Measurements from ENCODE around the gene SORCS1. TPM values are rescaled to one million over a fixed set of nuclear protein-coding genes. Genes with fewer than 3 reads are reported as not detected.

Gene SORCS1
- total and polyA plus RNA-seq, 8 donors, result 0.46 to 2.6 (median 1.6) TPM

DNA sequence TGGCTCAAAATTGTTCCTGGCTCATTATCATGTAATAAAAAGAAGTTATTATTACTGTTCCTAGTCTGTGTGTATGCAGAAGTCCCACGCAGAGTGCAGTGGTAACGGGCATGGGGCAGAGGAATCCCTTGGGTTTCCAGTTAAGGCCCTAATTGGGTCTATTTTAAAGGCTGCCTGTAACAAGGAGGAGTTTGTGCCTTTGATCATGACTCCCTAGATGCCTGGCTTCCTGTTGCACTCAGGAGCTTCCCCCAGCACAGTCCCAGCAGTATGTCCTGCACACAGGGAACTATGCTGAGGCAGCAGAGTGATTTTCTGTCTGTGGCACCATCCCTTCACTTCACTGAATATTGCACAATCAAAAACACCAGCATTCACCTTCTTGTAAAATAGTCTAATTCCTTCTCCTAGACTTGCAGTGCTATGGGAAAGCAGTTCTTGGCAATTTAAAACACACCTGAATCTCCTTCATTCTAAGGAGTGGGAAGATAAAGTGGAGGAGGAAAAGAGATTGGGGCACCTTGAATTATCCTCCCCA lies 22.9 kb downstream of the SORCS1 start:
- no peak for FAIRE-seq
- no peak for TF ChIP-seq CTCF (IDR thresholded peaks at IDR 0.05)
- Histone ChIP-seq H3K4me1 (no peaks in the 10 kb centered on the region), H3K9me3 (no peaks in the 10 kb centered on the region), H3K36me3 (no peaks in the 10 kb centered on the region), H3K27me3 (no peaks in the 10 kb centered on the region), H3K4me3 (no peak overlapping the region), H3K27ac (no peak overlapping the region)
- intact Hi-C loops (cut with DNase I), result no loop called here
- 56 to 76% methylated on average over 2 of the region's 2 CpGs for WGBS, 2 donors
- no peak for ATAC-seq
- no peak for DNase-seq

DNA sequence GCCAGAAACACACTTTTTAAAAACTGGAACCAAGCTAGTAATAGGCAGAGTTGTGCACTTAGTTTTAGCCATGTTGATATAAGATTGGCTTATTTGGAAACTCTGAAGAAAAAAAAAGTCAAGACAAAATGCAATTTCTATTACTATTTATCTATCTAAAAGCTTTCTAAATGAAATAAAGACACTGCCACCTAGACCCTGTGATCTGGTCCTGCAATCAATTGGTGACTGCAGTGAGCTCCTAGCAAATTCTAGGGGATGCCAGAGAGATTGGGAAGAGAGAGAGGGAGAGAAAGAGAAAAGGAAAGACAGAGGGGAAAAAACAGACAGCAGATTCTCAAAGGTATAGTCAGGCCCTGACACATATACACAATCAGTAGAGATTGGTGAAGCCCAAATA lies 25.3 kb downstream of the SORCS1 start:
- H3K27me3 ChIP-seq, result no peaks in the 10 kb centered on the region
- intact Hi-C loops (cut with DNase I), result no loop called here
- no peak overlapping the region for H3K4me3 ChIP-seq
- TF ChIP-seq CTCF (IDR thresholded peaks at IDR 0.05), result no peak
- H3K9me3 ChIP-seq, result no peaks in the 10 kb centered on the region
- ATAC-seq (no peak), FAIRE-seq (no peak), DNase-seq (no peak)
- H3K4me1 ChIP-seq, result no peaks in the 10 kb centered on the region
- no peak overlapping the region for H3K27ac ChIP-seq
- no peaks in the 10 kb centered on the region for H3K36me3 ChIP-seq

DNA sequence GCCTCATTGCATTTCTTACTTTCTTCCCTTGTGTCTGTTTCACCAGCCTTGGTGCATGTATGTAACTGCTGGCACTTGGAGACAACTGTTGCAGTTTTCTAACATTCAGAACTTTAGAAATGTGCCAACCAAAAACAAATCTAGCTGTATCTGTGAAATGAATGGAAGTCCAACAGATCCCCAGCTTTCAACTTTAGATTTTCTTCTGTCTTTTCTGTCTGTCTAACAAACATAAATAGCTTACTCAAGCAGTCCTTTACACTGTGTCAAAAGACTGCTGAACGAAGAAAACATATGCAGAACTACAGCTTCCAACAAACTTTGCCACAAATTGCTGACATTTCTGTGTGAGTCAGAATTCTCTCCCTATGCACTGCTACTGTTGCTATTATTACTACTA lies 30.9 kb downstream of the SORCS1 start:
- no peak for TF ChIP-seq CTCF (IDR thresholded peaks at IDR 0.05)
- H3K27ac ChIP-seq, result no peak overlapping the region
- intact Hi-C loops (cut with DNase I), result no loop called here
- H3K36me3 ChIP-seq, result no peaks in the 10 kb centered on the region
- no peak for FAIRE-seq
- H3K27me3 ChIP-seq, result peaks cover 0 to 2% (median 0%) of the 10 kb centered on the region in 4 donors
- no peaks in the 10 kb centered on the region for H3K4me1 ChIP-seq
- DNase-seq, result no peak
- H3K9me3 ChIP-seq, result no peaks in the 10 kb centered on the region
- no peak overlapping the region for H3K4me3 ChIP-seq
- WGBS, 2 donors, result 59 to 63% methylated on average over 1 of the region's 1 CpG
- no peak for ATAC-seq

GRCh38 chr10:107129000-107129399 lies 35.5 kb downstream of the SORCS1 start:
- H3K27me3 ChIP-seq, result peaks cover 0 to 2% (median 0%) of the 10 kb centered on the region in 4 donors
- no peaks in the 10 kb centered on the region for H3K36me3 ChIP-seq
- TF ChIP-seq CTCF (IDR thresholded peaks at IDR 0.05), result no peak
- ATAC-seq, result no peak
- FAIRE-seq, result no peak
- H3K27ac ChIP-seq, result no peak overlapping the region
- no peak overlapping the region for H3K4me3 ChIP-seq
- DNase-seq, result no peak
- H3K4me1 ChIP-seq, result no peaks in the 10 kb centered on the region
- no peaks in the 10 kb centered on the region for H3K9me3 ChIP-seq
- intact Hi-C loops (cut with DNase I), result no loop called here
- 57 to 68% methylated on average over 6 of the region's 6 CpGs for WGBS, 2 donors

DNA sequence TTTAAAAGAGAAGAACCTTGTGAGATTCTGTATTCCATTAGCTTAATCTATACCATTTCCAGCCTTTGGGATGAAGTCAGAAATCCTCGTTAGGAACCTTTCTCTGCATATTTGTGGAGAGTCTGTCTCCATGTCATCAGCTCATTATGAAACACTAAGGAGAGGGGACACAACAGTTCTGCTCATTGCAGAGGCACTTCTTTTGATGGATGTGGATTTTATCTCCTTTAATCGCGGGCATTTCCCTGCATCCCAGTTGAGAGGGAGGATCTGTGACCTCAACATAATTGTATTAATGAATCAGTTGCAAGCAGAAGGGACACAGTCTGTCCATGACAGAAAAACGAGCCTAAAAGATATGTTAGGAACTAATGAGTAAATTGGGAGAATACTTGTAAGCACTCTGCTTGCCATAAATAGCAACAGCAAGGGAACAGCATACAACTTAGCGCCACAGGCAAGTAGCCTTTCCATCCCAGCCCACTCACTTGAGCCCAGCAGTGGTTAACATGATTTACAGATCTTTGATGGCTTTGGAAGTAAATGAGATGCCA lies 37.9 kb downstream of the SORCS1 start:
- H3K9me3 ChIP-seq, result no peaks in the 10 kb centered on the region
- no peaks in the 10 kb centered on the region for H3K36me3 ChIP-seq
- 55 to 66% methylated on average over 5 of the region's 5 CpGs for WGBS, 2 donors
- H3K27ac ChIP-seq, result no peak overlapping the region
- no peak overlapping the region for H3K4me3 ChIP-seq
- peaks cover 0 to 2% (median 0%) of the 10 kb centered on the region in 4 donors for H3K27me3 ChIP-seq
- no peak for TF ChIP-seq CTCF (IDR thresholded peaks at IDR 0.05)
- no peaks in the 10 kb centered on the region for H3K4me1 ChIP-seq
- intact Hi-C loops (cut with DNase I), result no loop called here
- FAIRE-seq (no peak), ATAC-seq (no peak), DNase-seq (no peak)

Data from pancreas (tissue), 10 donors.